NAMALWA (cell line): ENCODE data around the gene SNAP29.
"Not testable (repeated sequence)": the region's sequence is repeated elsewhere in the genome, so short reads cannot be mapped to it uniquely, and the experiment has no call there.

Experiments used
- DNase-seq: peaks from one replicate; pipeline ENCODE4 v3.0.0-alpha.2; 2015; ENCODE audit warnings: low spot score

SNAP29 gene

DNA sequence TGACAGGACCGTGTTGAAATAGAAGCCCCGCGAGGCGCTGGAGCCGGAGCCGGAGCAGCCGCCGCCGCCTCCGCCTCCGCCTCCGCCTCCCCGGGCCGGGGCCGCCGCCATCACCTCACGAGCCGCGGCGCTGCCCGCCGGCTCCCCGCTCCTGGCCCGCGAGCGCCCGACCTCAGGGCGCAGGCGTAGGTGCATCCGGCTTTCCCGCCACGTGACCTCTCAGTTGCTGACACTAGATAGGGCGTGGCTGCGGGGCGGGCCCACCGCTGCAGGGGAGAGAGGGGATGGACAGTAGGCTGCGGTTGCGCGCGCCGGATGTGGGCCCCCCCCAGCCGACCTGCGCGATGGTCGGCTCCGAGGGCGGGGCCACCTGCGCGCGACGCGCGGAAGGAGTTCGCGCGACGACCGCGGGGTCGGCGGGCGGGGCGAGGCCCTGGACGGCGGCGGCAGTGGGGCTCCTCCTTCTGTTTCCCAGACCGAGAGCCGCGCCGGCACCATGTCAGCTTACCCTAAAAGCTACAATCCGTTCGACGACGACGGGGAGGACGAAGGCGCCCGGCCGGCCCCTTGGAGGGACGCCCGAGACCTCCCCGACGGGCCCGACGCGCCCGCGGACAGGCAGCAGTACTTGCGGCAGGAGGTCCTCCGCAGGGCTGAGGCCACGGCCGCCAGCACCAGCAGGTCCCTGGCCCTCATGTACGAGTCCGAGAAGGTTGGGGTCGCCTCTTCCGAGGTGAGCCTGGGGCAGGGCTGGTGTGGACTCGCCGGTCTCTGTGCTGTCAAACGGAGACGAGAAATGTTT, at the start of gene SNAP29, which contains the start of gene PI4KA:
Gene SNAP29 (plus strand): TSS at position 393 of the 802 bp plus-strand sequence. CDS start 104 bp downstream, at position 497.
Gene PI4KA (minus strand): TSS at position 197 of the 802 bp plus-strand sequence. CDS start 86 bp downstream, at position 111.
- peak; percentile 98 for DNase-seq

DNA sequence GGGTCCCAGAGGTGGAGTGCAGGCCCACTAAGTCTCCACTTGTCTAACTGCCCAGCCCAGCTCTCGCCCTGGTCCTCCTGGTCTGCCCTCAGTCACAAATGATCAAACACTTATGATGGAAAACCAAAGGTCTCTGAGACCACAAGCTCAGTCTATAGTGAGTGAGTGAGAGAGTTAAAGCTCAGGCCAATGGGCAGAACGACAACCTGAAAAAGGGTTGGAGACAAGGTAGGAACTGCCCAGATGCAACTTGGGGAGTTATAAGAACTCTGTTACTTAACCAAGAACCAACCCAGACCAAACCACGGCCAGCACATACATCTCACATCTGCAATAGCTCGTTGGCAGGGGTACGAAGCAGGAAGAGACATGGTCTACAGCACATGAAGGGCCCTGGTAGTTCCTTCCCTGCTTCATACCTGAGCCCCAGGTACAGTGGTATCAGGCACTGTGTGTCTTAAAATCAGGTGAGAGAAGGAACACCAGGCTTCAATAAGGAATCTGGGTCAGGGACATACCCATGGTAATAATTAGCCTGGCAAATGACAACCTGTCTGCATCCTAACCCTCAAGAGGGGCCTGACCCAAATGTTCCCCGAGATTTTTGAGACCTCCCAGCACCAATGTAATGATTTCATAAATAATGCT, 49.1 kb upstream of the SNAP29 start:
- DNase-seq, result no peak

DNA sequence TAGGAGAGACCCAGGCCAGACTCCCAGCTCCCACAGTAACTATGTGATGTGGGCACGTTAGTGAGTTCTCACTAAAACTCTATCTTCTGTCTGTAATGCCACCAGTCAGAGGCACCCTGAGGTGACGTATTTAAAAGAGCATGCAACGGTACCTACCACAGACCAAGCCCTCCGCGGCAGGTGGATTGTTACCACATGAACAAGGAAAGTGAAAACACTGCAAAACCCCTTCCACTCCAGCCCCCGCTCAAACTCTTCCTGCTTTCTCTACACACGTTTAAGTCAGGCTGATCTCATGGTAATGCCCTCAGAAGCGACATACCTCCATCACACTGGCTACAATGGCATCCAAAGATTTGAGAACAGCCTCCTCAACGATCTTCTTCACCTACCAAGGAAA, 48.2 kb upstream of the SNAP29 start:
- no peak for DNase-seq

DNA sequence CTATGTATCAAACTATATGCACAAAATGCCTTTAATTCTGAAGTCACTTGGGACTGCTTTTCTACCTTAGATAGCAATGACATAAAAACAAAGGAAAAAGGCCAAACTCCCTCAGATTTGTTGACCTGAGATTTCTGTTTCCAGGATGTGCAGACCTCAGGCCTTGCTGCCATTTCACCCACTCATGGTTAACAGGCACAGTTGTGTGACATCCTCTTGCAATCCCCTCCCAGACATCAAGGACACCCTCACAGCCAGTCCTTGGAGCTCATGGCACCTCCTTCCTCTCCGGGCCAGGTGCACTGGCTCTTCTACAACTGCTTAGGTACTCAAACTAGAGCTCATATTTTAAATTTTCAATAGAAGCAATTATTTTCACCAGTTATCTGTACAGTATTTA, 47.6 kb upstream of the SNAP29 start:
- DNase-seq, result no peak

DNA sequence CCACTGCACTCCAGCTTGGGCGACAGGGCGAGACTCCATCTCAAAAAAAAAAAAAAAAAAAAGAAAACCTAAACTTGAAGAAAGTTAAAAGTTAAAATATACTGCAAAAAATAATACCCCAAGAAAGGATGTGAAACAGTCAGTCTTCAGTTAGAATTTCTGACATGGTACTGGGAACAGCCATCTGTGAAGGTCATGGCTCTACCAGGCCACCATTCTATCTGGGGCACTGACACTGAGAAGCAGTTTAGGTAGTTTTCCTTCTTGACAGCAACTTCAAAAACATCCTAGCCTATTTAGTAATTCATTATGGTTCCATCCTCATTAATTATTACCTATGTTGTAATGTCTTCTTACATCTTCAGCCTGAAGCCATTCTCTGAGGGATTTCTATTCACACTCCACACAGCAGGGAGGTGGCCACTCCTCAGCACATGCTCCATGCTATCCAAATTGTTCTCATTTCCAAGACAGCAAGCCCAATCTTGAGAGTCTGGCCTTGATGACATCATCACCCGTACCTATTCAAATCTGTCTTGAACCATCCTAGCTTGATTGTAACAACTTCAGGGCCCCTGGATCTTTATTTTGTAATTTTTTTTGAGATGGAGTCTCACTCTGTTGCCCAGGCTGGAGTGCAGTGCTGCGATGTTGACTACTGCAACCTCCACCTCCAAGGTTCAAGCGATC, 46.7 kb upstream of the SNAP29 start:
- DNase-seq, result no peak

DNA sequence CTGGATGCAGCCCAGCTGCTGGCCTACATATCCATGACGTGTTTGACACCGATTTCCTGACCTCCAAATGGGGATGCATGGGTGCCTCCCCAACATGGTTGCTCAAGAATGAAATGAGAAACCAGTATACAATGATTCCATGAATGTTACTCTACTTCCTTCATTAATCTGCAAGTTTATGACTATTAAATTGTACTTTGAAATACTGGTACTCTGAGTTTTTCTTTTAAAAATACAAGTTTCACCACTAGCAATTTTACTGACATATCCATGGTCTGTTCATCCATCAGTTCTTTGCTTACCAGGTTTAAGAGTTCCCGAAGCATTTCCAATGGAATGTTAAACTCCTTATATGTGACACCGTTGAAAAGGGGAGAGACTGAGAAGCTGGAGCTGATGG, 45.8 kb upstream of the SNAP29 start:
- no peak for DNase-seq

DNA sequence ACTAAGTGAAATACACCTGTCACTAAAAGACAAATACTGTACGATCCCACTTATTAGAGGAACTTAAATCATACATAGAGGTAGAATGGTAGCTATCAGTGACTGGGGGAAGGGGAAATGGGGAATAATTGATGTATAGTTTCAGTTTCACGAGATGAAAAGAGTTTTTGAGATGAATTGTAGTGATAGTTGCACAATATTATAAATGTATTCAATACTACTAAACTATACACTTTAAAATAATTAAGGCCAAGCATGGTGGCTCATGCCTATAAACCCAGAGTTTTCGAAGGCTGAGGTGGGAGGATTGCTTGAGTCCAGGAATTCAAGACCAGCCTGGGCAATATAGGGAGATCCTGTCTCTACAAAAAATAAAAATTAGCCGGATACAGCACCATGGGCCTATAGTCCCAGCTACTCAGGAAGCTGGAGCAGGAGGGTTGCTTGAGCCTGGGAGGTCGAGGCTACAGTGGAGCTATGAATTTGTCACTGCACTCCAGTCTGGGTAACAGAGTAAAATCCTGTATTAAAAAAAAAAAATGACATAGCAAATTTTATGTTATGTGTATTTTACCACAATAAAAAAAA, 44.5 kb upstream of the SNAP29 start:
- no peak for DNase-seq

DNA sequence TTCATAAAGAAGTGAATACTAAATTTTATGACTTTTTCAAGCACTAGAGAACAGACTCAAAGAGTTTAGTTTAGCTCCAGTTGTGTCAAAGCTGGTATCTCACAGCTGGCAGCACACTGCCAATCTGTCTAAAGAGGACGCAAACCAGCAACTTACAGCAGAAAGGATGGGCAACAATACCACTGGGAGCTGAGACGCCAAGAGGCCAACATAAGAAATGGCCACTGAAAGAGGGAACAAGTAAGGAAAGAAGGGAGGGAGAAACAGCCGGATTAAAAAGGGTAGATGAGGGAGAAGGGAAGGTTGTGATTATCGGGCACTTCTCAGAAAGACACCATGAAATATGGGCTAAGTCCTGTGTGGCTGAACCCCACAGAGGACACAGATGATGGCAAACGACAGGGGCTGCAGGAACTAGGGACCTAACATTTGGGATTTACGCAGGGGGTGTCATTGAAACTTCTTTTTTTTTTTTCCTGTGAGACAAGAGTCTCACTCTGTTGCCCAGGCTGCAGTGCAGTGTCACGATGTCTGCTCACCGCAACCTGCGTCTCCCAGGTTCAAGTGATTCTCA, 43.2 kb upstream of the SNAP29 start:
- no peak for DNase-seq

DNA sequence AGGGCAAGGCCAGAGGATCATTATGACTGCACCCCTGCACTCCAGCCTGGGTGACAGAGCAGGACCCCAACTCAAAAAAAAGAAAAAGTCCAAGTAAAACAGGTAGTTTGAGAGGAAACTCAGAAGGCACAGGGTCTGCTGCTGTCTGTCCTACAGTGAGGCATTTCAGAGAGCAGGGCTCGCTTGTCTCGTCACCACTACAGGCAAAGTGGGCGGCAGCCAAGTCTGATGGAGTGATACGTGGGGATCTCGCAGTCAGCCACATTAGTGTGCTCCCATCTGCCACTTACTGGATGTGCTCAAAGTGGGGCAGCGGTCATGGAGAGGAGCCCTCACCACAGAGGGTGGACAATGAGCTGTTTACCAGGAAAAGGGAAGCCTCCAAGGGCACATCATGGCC, 42.2 kb upstream of the SNAP29 start:
- no peak for DNase-seq

DNA sequence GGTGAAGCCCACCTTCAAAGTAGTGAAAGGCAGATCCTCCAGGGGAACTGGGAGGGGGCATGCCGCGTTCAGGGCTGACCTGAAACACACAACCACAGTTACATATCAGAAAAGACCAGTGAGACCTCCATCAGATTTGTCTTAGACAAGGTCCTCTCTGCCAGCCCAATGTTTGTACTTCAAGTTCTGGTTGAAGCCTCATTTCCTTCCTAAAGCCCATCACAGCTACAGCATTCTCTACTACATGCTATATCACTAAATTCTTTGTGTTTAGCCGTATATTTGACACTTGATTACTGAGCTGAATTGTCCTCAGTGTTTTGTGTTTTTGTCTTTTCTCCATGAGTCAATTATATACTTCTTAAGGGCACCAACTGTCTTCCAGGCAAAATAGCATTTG, 40.3 kb upstream of the SNAP29 start:
- no peak for DNase-seq

DNA sequence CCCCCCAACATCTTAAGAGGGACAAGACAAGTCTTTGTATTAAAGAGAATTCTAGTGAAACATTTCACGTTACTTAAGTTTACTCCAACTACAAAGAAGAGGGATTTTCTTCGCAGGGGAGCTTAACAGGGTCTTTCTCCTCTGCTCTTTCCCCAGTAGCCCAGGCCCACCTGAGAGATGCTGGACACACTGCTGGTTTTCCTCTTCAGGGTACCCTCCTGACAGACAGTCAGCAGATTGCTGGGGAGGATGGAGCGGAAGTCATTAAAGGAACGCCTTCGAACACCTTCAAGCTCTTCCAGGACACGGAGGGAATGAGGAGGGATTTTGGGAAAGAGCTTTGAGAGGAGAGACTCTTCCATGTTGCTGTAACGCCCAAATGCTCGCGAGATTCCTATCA, 39.3 kb upstream of the SNAP29 start:
- DNase-seq, result no peak

DNA sequence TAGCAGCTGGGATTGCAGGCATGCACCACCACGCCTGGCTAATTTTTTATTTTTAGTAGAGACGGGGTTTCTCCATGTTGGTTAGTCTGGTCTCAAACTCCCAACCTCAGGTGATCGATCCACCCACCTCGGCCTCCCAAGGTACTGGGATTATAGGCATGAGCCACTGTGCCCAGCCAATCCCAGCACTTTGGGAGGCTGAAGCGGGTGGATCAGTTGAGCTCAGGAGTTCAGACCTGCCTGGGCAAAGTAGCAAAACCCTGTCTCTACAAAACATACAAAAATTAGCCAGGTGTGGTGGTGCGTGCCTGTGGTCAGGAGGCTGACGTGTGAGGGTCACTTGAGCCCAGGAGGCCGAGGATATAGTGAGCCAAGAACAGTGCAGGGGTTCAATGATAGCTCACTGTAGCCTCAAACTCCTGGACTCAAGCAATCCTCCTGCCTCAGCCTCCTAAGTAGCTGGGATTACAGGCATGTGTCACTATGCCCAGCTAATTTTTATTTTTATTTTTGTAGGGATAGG, 37.0 kb upstream of the SNAP29 start:
- not testable (repeated sequence) for DNase-seq

DNA sequence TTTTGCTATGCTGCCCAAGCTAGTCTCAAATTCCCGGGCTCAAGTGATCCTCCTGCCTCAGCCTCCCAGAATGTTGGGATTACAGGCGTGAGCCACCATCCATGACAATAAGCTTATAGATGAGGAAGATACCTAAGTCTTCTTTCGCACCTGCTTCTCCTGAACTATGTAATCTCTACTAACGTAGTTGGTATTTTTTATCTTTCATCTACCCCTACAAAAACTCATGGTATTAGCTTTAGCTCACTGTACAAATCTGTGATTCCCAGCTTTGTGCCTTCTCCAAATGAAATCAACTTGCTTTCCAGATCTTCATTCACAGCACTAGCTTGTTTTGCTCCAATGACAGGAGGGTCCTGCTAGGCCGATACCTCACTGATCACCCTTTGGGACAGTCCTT, 36.6 kb upstream of the SNAP29 start:
- DNase-seq, result no peak

DNA sequence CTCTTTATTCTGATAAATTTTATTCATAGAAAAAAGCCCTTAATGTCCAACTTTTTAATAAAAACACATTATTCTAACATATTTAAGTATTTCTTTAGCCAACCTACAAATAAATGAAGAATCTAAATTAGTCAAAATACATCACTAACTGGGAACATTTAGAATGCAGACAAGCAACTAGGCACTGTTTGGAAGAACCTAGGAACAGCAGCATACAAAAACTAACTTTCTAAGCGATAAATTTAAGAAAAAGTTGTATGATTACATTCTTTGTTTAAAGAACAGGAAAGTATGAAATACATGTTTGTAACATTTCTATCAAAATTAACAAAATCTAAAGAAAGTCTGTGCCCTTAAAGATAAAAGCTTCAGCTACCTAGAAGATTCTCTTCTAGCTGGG, 35.5 kb upstream of the SNAP29 start:
- DNase-seq, result no peak

DNA sequence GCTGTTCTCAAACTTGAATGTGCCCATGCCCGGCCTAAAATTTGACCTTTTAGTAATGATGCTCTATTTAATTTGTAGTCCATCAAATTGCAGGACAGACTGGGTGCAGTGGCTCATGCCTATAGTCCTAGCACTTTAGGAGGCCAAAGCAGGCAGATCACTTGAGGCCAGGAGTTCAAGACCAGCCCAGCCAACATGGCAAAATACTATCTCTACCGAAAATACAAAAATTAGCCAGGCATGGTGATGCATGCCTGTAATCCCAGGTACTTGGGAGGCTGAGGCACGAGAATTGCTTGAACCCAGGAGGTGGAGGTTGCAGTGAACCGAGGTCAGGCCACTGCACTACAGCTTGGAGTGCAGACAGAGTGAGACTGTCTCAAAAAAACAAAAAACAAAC, 33.6 kb upstream of the SNAP29 start:
- DNase-seq, result not testable (repeated sequence)

DNA sequence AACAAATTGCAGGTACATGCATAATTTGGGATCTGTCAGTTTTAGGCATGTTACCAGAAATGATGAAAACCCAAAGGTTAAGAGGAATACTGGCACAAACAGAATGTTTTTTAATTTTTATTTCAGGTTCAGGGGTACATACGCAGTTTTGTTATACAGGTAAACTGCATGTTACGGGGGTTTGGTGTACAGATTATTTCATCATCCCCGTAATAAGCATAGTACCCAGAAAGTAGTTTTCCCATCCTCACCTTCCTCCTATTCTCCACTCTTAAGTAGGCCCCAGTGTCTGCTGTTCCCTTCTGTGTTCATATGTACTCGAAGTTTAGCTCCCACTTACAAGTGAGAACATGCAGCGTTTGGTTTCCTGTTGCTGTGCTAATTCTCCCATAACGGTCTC, 33.2 kb upstream of the SNAP29 start:
- no peak for DNase-seq

DNA sequence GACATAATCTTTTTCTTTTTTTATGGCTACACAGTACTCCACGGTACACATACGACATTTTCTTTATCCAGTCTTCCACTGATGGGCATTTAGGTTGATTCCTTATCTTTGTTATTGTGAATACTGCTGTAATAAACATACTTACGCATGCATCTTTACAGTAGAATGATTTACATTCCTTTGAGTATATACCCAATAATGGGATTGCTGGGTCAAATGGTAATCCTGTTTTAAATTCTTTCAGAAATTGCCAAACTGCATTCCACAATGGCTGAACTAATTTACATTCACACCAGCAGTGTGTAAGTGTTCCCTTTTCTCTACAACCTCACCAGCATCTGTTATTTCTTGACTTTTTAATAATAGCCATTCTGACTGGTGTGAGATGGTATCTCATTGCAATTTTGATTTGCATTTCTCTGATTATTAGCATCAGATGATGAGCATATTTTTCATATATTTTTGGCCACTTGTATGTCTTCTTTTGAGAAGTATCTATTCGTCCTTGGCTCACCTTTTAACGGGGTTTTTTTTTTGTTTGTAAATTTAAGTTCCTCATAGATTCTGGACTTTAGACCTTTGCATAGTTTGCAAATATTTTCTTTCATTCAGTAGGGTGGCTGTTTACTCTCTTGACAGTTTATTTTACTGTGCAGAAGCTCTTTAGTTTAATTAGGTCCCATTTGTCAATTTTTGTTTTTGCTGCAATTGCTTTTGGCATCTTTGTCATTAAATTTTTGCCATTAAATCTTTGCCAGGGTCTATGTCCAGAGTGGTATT, 32.2 kb upstream of the SNAP29 start:
- DNase-seq, result not testable (repeated sequence)

DNA sequence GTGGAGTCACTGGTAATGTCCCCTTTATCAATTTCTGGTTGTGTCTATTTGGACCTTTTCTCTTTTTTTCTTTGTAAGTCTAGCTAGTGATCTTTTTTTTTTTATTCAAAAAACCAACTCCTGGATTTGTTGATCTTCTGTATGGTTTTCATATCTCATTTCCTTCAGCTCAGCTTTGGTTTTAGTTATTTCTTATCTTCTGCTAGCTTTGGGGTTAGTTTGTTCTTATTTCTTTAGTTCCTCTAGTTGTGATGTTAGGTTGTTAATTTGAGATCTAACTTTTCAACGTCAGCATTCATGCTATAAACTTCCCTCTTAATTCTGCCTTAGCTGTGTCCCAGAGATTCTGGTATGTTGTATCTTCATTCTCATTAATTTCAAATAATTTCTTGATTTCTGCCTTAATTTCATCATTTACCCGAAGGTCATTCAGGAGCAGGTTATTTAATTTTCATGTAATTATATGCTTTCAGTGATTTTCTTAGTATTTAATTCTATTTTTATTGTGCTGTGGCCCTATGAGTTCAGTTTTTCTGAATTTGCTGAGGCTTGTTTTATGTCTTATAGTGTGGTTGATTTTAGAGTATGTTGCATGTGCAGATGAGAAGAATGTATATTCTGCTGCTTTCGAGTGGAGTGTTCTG, 29.2 kb upstream of the SNAP29 start:
- DNase-seq, result no peak

DNA sequence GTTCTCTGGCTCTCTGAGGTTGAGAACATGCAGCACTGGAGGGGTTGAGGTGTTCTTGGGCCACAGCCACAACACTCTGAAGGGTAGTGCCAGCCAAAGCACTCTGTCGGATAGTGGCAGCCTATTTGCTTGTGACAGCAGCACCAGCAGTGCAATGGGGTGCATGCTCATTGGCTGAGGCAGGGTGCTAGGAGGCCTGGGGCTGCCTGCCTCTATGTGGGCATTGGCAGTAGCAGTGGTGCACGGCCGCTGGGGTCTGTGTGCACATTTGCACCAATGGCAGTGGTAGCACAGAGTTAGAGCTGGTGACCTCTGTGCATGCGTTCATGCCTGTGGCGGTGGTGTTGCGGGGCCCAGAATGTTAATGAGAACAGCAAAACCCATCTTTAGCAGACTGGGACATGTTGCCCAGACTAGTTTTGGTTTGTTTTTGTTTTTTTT, 25.6 kb upstream of the SNAP29 start:
- DNase-seq, result no peak

DNA sequence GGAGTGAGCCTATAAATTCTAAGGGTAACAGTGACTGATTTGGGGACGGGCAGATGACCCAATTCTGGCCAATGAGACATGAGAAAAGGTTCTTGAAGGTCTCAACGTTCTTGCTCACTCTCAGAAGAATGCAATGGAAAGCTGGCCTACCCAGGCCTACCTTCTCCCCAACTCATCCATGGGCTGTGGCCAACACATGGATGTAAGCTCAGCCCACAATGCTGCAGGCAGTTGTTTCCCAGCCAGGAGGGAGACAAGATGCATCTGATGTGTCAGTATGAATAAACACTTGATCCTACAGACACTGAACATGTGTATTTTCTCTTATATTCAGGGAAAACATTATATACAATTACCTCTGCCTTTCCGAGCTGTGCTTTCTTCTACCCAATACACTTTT, 24.6 kb upstream of the SNAP29 start:
- DNase-seq, result no peak

DNA sequence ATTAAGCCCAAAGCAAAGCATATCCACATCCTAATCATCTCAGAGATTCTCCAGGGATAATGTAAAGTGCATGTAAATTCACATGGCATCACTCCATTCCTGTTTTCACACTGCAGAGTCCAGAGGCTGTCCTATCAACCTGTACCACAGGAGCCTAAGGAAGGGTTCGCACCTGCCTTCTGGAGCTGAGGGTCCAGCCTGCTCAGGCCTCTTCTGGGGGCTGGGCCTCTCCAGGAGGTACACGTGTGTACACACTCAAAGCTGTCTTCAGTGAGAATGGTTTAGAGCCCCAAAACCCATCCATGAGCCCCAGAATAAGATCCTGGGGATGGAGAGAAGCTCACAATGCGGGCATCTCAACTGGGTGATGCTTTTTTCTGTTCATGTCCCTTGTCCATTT, 24.1 kb upstream of the SNAP29 start:
- no peak for DNase-seq
